HepG2 (cell line): ENCODE measurements around the gene LSM12. TPM values are rescaled to one million over a fixed set of nuclear protein-coding genes. Genes with fewer than 3 reads are reported as not detected.

Experiments
- ATRX ChIP-seq: sonication (generic); formaldehyde crosslinking; IDR thresholded peaks from 2 replicates; pipeline ENCODE4 v1.4.0; 2020; ENCODE audit warnings: missing genetic modification reagents, borderline replicate concordance
- CSRNP1 ChIP-seq: sonication (generic); formaldehyde crosslinking; IDR thresholded peaks from 2 replicates; pipeline ENCODE4 v1.8.1; 2023; ENCODE audit warnings: mild to moderate bottlenecking, missing genetic modification reagents
- FLYWCH1 ChIP-seq: sonication (generic); formaldehyde crosslinking; IDR thresholded peaks from 2 replicates; pipeline ENCODE4 v1.8.1; 2023; ENCODE audit warnings: mild to moderate bottlenecking, missing genetic modification reagents
- HNRNPH1 ChIP-seq: fragments of 200-400 bp; formaldehyde crosslinking; optimal IDR thresholded peaks from 2 replicates; pipeline ENCODE3; 2017; ENCODE audit warnings: mild to moderate bottlenecking, low read depth, low read length
- JUN ChIP-seq: sonication (generic); formaldehyde crosslinking; IDR thresholded peaks from 2 replicates; pipeline ENCODE4 v1.4.0; 2020; ENCODE audit warnings: mild to moderate bottlenecking, missing genetic modification reagents
- MTF1 ChIP-seq: sonication (generic); formaldehyde crosslinking; IDR thresholded peaks from 2 replicates; pipeline ENCODE4 v1.5.0; 2020; ENCODE audit warnings: missing genetic modification reagents
- MZF1 ChIP-seq: sonication (generic); formaldehyde crosslinking; IDR thresholded peaks from 2 replicates; pipeline ENCODE4 v1.8.1; 2023; ENCODE audit warnings: mild to moderate bottlenecking, missing genetic modification reagents, borderline replicate concordance
- NR0B2 ChIP-seq: sonication (generic); formaldehyde crosslinking; IDR thresholded peaks from 2 replicates; pipeline ENCODE4 v1.4.0; 2020; ENCODE audit warnings: mild to moderate bottlenecking, missing genetic modification reagents
- NRL ChIP-seq: sonication (generic); formaldehyde crosslinking; IDR thresholded peaks from 2 replicates; pipeline ENCODE4 v1.5.0; 2020; ENCODE audit warnings: missing genetic modification reagents, mild to moderate bottlenecking, moderate library complexity, borderline replicate concordance
- PLSCR1 ChIP-seq: sonication (generic); formaldehyde crosslinking; IDR thresholded peaks from 2 replicates; pipeline ENCODE4 v1.5.0; 2020; ENCODE audit warnings: missing genetic modification reagents, mild to moderate bottlenecking, borderline replicate concordance
- PREB ChIP-seq: sonication (generic); formaldehyde crosslinking; IDR thresholded peaks from 2 replicates; pipeline ENCODE4 v1.4.0; 2020; ENCODE audit warnings: missing genetic modification reagents
- SP140L ChIP-seq: sonication (generic); formaldehyde crosslinking; IDR thresholded peaks from 2 replicates; pipeline ENCODE4 v1.4.0; 2020; ENCODE audit warnings: missing genetic modification reagents, borderline replicate concordance
- ZBTB38 ChIP-seq: sonication (generic); formaldehyde crosslinking; IDR thresholded peaks from 2 replicates; pipeline ENCODE4 v1.5.1; 2020; ENCODE audit warnings: mild to moderate bottlenecking, missing genetic modification reagents
- ZBTB4 ChIP-seq: sonication (generic); formaldehyde crosslinking; IDR thresholded peaks from 2 replicates; pipeline ENCODE4 v1.4.0; 2020; ENCODE audit warnings: missing genetic modification reagents, mild to moderate bottlenecking, borderline replicate concordance
- ZGPAT ChIP-seq: IDR thresholded peaks from 2 replicates; pipeline ENCODE4 v1.6.1; 2016; ENCODE audit warnings: mild to moderate bottlenecking
- ZNF546 ChIP-seq: sonication (generic); formaldehyde crosslinking; conservative IDR thresholded peaks from 2 replicates; pipeline ENCODE4 v1.8.1; 2023; ENCODE audit warnings: mild to moderate bottlenecking, missing genetic modification reagents
- ZNF567 ChIP-seq: sonication (generic); formaldehyde crosslinking; IDR thresholded peaks from 2 replicates; pipeline ENCODE4 v1.8.1; 2023; ENCODE audit warnings: mild to moderate bottlenecking, missing genetic modification reagents, borderline replicate concordance
- ZNF850 ChIP-seq: sonication (generic); formaldehyde crosslinking; conservative IDR thresholded peaks from 2 replicates; pipeline ENCODE4 v1.9.0; 2021; ENCODE audit warnings: mild to moderate bottlenecking, missing genetic modification reagents
- ZSCAN21 ChIP-seq: sonication (generic); formaldehyde crosslinking; IDR thresholded peaks from 2 replicates; pipeline ENCODE4 v1.8.0; 2022; ENCODE audit warnings: mild to moderate bottlenecking, missing genetic modification reagents, moderate library complexity, borderline replicate concordance
- polyA plus RNA-seq, 8 experiments: library from polyadenylated mRNA; depleted of rRNA in 3 of 8; stranded (reverse) in 7 of 8; unstranded in 1 of 8; fragments of >200 nt; fragmentation: Illumina TruSeq in 4 of 8; extraction: Trizol in 4 of 8; gene quantifications; 2 replicates each; pipeline versions ENCODE4 v1.2.1 to v1.2.3, GENCODE V29; 2011 to 2016; ENCODE audit warnings: low read depth in 4 of 8, missing spikeins in 1 of 8, mixed read lengths in 1 of 8; ENCODE audit not compliant: insufficient read depth in 1 of 8
- total RNA-seq, 5 experiments: library from RNA; depleted of rRNA; stranded (reverse); fragments of >200 nt; fragmentation: Illumina TruSeq; extraction: Trizol; gene quantifications; 2 replicates each; pipeline ENCODE4 v1.2.3, GENCODE V29; 2016; ENCODE audit warnings: low read depth in 1 of 5

LSM12 gene
- total and polyA plus RNA-seq, 2 of the 13 experiments (the other 11 are each of a cell fraction or from before 2014, with no cell fraction given): 52.8 to 55.7 TPM

GRCh38 chr17:44110823-44111633 is 44.6 kb upstream of the LSM12 start (continued):
- TF ChIP-seq ZBTB4 (CRISPR knock-in tag) (peak; percentile 98), NR0B2 (CRISPR knock-in tag) (peak; percentile 74), PREB (CRISPR knock-in tag) (no peak), CSRNP1 (peak; percentile 97), MZF1 (no peak; the same call in 1 of the 2 replicates), ZGPAT (peak; percentile 99), JUN (peak; percentile 90), NRL (CRISPR knock-in tag) (peak; percentile 94), ZSCAN21 (peak; percentile 95), ZNF546 (no peak), ZBTB38 (CRISPR knock-in tag) (peak; percentile 89), SP140L (CRISPR knock-in tag) (0 out of 2 replicates have a peak, but pooled peaks have one; percentile 55), HNRNPH1 (peak; percentile 79), PLSCR1 (CRISPR knock-in tag) (no peak), ZNF567 (CRISPR knock-in tag) (peak; percentile 99), FLYWCH1 (CRISPR knock-in tag) (no peak), ZNF850 (0 out of 2 replicates have a peak, but pooled peaks have one; percentile 32), MTF1 (CRISPR knock-in tag) (no peak), ATRX (CRISPR knock-in tag) (no peak)
